Stimulated activated naive CD4-positive, alpha-beta T cell treated with Interleukin-2 at 50 U/mL for 16 hours (primary cell): ENCODE results near the gene TMEM171.

Experiments used
- DNase-seq: peaks from one replicate; lab custom pipeline; 2025; lab: John Stamatoyannopoulos, UW

Gene TMEM171

DNA sequence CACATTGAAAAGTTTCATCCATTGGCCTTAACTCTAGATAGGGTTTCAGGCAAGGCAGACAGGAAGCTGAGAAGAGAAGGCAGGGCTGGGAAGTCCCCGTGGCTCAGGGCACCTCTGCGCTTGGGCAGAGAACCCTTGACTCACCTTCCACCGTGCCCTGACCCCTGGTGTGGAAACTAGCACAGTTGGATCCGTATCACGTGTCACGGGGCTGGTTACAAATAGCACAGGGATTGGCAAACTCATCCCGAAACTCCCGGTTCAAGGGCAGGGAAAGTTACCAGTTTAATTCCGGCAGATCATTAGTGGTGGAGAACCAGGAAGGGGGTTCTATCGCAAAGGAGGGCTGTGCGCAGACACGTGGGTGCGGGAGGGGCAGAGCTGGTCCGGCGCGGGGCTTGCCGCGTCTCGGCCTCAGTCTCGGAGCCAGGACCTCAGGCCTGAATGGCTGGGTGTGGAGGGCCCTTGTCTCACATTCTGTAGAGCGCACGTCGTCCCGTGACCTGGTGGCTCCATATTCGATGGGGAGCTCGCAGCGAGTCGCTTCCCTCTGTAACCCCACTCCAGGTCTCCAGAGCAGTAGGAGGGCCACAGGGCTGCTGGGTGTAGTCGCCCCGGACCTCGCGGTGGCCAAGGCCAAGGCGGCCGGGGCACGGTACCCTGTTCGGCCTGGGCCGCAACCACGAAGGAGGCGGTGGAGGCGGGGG is 771 bp upstream of the TMEM171 start:
- no peak for DNase-seq

DNA sequence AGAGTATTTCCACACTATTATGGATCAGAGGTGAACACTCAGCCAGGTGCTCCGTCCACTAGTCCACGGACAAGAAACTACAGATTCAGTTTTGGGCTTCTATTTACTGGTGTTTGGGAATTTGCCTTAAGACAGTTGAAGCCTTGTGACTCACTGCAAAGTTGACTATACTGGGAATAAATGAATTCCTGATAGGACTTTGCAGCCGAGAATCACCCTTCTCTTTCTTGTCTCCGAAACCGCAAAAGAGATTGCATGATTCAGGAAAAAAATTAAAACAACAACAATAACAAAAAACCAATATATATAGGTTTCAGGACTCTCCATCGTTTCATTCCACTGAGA is 716 bp downstream of the TMEM171 start:
- no peak for DNase-seq

DNA sequence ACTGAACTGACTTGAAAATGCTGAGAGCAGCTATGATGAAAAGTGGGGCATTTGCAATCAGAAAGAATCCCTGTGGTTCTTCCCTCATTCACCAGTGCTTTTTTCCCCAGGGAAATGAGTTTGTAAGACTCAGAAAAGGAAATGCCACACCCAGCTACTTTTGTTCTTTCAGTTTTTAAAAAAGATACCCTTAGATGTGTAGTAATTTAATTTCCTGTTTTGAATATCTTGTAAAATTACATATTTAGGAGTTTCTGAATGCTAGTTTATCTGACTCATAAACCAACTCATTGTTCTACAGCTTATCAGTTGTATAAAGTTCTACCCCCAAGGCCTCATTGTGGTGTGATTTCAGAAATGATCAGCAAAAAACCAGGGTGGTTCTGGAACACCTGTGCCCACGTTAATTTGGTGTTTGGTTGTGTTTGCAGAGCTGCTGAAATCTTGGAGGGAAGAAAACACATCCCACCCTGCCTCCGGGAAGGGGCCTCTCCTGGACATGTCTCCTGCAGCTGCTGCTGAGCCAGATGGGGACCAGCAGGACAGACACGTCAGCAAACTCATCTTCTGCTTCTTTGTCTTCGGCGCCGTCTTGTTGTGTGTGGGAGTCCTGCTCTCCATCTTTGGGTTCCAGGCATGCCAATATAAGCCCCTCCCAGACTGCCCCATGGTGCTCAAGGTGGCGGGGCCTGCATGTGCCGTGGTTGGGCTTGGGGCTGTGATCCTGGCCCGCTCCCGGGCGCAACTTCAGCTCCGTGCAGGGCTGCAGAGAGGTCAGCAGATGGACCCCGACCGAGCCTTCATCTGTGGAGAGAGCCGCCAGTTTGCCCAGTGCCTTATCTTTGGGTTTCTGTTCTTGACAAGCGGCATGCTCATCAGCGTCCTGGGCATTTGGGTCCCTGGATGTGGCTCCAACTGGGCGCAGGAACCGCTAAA is 2.8 kb downstream of the TMEM171 start:
- no peak for DNase-seq

DNA sequence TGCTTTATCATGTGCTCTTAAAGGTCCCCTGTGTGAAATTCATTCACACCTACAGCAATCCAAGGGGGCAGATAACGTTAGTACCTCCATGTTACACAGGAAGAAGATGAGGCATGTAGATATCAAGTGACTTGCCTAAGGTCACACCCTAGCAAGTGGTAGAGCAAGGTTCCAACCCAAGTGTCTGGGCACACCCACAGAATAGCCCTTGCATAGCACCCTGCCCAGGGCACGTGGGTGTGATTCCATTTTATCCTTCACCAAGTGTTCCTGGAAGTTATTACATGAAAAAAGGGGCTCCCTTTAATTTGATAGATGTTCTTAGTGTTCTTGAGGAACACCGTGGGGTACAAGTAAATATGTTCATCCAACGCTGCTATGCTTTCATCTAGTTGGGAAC is 4.9 kb downstream of the TMEM171 start:
- DNase-seq: no peak

DNA sequence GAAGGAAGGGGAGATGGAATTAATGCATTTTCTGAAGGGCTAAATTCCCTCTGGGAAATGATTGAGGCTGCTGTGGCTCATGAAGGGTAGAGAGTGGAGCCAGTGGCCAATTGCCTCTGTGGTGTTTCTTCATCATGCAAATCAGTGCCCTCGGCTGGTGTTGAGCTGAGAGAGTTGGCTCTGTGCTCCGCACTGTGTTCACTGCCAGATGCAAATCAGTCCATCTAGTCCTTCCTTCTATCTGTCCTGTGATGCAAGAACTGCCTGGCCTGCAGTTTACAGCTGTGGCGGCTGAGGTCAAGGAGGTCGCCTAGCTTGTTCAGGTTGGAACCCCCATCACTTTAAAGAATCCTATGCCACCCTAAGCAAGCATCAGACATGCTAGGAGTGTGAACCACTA is 6.0 kb downstream of the TMEM171 start:
- DNase-seq: no peak

DNA sequence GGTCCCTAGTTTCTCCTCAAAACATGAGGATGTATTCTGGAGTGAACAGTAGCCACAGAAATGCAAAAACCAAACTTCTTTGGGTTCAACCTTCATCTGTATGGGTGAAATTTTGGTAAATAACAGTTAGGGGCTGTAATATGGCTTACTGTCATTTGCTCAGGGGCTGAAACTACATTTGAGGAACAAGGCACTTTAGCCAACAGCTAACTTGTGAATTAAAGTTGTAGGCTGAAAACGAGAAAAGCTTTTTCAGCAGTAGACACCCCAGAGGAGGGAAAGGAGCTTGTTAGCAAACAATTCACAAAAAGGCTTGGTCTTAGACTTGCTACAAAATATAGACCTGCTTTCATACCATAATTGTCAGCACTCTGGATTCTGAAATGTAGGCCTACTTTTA is 6.6 kb downstream of the TMEM171 start:
- DNase-seq: no peak

DNA sequence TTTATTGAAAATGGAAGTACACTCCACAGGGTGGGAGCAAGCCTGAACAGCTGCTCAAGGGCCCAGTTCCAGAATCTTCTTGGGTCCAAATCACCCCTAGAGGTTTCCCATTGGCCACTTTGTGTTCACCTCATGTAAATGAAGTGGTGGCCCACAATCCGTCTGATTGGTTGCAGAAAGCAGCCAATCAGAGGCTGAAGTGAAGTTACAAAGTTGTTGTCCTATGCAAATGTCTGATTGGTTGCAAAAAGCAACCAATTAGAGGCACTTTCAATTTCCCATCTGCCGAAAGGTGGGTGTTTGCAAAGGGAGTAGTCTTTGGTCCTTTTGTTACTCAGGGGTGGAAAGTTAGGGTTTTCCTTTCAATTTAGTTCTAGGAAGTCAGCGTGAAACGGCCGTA is 8.8 kb downstream of the TMEM171 start:
- no peak for DNase-seq

DNA sequence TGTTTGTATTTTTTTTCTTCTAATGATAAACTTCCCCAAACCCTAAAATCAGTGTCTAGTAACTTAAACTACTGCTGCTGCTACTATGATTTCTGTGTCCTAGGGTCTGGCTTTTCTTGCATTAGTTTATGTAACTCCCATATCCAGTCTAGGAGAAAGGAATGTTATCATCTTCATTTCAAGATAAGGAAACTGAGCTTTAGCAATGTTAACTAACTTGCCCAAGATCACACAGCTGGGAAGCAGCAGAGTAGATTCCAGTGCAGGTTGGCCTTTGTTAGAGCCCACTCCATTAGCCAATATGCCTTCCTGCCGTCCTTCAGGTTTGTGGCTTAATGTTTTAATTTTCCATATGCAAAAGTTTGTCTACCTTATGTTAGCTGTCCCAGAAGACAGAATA is 10.4 kb downstream of the TMEM171 start:
- DNase-seq: no peak

DNA sequence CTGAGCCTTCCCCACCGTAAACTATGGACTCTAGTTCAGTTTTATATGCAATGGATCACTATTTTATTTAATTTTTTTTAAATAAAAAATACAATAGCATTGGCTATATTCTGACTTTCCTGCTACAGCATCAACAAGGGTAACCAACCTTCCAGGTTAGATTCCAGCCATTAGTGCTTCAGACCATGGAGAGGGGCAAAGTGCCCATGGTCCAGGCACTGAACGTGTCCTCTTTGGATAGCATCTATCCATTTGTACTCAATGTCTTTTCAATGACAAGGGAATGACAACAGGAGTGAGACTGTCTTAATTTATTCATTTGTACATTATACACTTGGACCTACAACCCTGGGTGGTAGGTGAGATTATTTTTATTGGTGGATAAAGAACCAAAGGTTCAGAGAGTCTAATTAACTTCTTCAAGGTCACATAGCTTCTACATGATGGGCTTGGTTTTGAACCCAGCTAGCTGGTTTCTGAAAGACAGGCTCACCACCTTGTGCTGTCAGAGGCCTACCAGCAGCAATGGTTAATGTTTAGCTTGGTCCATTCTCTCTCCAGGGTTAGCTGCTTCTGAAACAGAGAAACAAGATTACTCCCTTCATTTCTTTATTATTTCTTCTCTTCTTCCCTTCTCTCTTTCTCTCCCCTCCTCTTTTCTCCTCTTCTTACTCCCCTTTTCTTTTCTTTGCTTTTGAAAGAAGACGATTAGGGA is 11.5 kb downstream of the TMEM171 start:
- no peak for DNase-seq

DNA sequence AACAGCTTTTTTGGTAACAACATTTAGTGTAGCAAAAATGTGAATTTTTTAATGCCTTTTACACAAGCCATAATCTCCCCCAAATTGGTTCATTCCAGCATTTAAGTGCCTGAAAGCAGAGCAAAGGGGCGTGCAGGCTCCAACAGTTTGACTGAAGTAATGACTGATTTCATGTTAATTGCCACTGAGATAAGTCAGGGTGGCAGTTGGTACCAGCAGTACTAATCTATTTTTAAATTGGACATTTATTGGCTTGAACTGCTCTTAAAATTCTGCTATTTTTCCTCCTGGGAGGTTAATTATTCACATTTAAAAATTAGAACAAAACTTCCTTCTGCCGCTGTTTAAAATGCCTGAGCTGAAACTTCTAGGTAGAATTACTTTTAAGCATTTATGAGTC is 12.4 kb downstream of the TMEM171 start:
- DNase-seq: no peak

DNA sequence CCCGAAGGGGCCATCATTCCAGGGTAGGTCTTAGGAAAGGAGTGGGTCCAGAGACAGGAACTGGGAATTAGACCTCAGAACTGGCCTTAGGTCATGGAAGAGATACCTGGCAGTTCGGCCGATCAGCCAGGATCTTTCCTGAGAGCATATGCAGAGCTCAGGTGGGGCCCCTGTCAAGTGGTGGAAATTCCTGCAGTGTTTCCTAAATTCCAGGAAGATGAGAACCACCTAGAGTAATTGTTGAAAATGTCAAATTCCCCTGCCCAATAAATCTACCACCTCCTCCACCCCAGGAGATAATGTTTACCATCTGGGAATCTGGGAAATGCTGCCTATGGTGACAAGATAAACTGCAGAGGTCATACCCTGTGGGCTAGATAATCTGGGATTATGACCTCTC is 14.6 kb downstream of the TMEM171 start:
- DNase-seq: no peak

DNA sequence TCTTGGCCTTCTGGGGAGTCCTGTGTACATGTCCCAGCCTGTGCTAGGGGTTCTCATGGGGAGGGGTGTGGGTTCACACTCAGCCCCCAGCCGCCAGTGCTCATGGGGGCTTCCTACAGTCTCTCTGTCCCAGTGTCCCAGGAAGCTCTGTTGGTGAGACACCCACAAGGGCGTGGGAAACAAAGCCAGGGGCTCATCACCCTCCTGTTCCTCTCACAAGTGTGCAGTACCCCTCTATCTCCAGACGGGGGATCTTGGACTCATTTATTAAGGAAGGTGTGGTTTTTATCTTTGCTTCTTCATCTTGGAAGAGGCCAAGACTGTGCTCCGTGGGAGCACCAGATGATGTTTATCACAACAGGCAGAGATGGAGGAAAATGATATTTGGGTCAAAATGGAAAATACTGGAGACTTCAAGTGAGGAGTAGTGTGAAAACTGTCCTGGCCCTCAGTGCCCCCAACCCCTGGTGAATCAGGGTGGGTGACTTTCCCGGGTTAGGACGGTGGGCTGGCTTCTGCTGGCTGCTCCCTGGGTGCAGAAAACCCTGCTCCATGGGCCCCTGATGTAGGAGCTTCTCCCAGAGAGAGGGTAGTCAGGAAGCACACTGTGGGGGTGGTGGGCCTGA is 15.2 kb downstream of the TMEM171 start:
- DNase-seq: peak; percentile 3

DNA sequence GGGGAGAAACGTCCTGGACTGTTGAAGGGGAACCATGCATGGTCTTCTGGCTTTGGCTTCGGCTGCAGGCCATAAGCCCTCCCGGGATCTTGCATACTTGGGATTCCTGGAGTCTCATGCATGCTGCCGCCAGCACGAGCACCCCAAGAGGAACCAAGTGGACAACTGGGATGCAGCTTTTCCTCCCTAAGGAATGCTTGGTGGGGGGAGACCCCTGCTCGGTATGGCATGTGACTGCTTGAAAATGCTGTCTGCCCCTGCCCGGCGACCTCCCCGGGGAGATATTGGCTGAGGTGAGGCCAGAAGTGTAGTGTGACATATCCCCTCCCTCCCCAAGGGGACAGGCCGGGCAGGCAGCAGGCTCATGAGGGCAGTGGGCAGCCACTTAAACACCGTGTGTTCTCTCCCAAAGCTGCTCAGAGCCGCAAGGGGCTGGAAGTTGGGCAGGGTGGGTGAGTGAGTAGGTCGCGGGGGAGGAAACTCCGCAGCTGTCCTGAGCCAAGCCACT is 15.7 kb downstream of the TMEM171 start:
- no peak for DNase-seq

DNA sequence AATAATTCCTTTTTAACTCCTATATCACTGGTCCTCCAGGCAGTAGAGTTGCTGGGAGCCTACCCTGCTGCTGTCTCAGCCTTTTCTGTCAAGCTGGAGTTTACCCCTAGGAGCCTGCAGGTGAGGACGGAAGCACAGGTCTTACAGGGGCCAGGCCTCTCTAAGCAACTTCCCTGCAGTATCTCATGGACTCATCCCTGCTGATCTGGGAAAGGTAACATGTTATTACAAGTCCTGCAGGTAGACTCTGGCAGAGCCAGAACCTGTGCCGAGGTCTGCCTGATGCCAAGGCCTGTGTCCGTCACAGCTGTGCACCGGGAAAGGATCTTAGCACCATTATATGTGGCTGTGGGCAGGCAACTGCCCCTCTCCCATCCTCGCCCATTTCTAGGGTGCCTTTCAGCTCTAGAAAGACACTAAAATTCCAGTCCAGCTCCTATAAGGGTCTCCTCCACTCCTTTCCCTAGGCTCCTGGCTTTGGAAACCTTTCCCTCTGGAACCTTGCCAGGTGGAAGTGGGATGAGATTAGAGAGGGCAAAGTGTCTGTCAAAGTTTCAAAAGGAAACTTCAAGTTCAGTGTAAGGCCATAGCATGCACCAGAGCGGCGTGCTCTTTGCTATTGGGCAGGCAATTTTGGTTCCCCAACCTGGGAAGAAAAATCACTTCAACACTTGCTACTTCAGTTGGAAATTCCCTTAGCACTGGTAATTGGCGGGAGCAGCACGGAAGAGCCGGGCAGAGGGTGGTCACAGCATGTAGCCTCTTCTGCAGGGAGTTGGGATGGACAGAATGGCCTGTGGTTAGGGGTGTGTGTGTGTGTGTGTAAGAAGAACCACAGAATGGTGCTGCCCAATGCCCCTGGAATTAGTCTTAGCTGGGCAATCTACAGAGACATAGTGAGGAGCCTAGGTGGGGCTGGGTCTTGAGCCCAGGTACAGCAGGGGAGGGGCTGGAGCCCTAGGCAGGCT is 17.5 kb downstream of the TMEM171 start:
- DNase-seq: no peak

DNA sequence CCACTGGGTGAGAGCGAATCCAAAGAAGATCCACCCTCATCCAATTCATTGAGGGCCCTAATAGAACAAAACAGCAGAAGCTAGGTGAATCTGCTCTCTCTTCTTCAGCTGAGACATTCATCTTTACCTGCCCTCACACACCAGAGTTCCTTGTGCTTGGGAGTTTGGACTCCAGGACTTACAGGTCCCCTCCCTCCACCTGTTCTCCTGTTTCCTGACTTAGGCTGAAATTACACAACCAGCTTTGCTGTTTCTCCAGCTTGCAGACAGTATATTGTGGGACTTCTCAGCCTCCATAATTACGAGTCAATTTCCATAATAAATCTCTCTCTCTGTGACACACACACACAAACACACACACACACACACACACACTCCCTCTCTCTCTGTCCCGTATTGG is 19.1 kb downstream of the TMEM171 start:
- no peak for DNase-seq

DNA sequence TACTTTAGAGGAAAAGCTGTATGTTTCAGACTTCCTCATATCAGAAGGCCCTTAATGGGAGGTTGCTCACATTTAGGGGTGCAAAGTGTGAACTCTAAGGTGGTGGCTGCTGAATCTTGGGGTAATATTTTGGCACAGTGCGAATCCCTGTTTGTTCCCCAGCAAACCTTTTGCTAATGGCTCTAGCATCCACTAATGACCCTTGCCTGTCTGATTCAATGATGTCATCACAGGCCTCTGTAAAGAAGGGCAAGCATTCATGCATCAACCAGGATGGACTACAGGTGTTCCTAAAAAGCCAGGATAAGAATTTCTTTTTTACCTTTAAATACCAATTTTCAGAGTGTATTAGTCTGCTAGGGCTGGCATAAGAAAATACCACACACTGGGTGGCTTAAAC is 20.4 kb downstream of the TMEM171 start:
- no peak for DNase-seq

DNA sequence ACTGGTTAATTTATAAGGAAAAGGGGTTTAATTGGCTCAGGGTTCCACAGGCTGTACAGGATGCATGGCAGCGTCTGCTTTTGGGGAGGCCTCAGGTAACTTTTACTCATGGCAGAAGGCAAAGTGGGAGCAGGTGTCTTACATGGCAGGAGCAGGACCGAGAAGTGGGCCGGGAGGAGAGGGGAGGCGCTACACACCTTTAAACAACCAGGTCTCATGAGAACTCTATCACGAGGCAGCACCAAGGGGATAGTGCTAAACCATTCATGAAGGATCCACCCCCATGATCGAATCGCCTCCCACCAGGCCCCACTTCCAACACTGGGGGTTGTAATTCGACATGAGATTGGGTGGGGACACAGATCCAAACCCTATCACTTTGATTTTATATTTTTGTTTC is 21.7 kb downstream of the TMEM171 start:
- DNase-seq: no peak

DNA sequence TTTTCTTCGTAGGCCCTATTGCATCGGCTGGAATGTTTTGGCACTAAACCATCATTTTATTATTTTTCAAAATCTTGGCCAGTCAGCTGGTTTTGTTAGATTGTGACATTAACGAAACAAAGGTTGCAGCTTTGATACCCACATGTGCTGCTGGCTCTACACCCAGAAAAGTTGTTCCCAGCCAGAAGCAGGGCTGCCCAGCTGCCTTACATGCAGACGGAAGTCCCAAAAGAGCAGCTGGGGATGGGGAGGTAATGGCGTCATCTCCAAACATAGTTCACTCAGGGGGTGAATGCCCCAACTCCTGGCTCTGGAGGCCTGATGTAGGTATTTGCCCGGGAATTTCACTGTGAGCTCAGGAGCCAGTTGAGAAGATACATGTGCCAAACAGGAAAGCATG is 23.3 kb downstream of the TMEM171 start:
- DNase-seq: no peak

DNA sequence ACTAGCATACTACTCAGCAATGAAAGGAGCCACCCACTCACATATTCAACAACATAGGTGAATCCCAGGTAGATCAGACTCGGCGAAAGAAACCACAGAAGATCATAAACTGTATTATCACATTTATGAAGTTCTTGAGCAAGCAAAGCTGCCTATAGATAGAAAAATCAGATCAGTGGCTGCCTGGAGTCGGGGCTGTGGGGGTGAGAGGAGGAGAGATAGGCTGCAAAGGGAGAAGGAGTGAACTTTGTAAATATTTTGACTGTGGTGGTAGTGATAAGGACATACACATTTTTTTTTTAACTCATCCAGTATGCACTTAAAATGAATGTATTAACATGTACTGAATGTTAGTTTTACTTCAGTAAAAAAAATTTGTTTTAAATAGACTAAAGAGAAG is 29.2 kb downstream of the TMEM171 start:
- no peak for DNase-seq

DNA sequence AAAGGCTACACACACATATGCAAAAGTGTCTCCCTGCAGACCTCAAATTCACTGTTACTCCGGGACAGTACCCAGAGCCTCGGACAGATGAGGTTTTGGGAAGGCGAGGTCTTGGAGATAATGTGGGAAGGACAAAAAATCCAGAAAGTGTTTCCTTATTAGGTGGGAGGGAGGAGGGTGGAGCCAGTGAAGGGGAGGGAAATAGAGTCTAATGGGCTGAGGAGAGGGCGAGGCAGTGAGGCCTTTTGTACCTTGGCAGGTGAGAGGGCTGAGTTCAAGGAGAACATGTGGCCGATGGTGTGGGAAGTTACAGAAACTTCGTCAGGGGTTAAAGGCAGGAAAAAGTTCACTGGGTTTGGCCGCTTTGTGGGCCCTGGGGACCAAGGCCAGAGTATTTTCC is 30.5 kb downstream of the TMEM171 start:
- no peak for DNase-seq

DNA sequence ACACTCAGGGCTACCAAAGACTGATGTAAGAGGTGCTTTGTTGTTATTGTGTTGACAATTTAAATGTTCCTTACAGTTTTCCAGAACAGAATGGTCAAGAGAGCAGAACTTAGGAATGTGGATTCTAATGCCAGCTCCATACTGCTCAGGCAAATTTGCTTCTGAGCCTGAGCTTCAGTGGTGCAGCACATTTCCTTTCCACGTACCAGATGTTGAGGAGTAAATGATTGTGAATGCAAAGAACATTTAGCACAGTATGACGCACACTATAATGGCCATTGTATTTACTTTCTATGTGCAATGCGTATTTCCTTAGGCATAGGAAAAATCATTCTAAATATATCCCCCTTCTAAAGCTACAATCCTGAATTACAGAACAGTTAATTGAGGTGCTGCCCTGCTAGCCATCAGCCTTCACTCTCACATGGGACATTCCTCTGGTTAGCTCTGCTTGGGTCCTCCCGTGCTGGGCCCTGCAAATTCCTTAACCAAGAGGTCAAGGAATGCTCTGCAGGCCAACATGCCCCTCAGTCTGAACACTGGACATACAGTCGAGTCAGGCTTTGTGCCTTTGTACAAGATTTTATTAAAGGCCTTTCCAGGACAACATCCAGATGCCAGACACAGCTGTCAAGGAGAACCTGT is 31.5 kb downstream of the TMEM171 start:
- no peak for DNase-seq
